GM12873 (cell line): ENCODE measurements around the gene SH2D7.

Experiments used
- TF ChIP-seq, protein P1 (sequence below): IDR thresholded peaks from 2 replicates; pipeline ENCODE4 v1.5.1; 2012; ENCODE audit warnings: low read depth, mild to moderate bottlenecking, moderate library complexity, low read length, control low read depth; ENCODE audit not compliant: insufficient read depth; ENCODE audit errors: missing control alignments

SH2D7 gene

GRCh38 chr15:78101423-78102105 lies 9.2 kb downstream of the SH2D7 start:
- TF ChIP-seq, protein P1, sequence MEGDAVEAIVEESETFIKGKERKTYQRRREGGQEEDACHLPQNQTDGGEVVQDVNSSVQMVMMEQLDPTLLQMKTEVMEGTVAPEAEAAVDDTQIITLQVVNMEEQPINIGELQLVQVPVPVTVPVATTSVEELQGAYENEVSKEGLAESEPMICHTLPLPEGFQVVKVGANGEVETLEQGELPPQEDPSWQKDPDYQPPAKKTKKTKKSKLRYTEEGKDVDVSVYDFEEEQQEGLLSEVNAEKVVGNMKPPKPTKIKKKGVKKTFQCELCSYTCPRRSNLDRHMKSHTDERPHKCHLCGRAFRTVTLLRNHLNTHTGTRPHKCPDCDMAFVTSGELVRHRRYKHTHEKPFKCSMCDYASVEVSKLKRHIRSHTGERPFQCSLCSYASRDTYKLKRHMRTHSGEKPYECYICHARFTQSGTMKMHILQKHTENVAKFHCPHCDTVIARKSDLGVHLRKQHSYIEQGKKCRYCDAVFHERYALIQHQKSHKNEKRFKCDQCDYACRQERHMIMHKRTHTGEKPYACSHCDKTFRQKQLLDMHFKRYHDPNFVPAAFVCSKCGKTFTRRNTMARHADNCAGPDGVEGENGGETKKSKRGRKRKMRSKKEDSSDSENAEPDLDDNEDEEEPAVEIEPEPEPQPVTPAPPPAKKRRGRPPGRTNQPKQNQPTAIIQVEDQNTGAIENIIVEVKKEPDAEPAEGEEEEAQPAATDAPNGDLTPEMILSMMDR, result no peak

- TF ChIP-seq, protein P1, result no peak
Observed at GRCh38 chr15:78102211-78102610, 9.8 kb downstream of the SH2D7 start.

GRCh38 chr15:78102741-78103140 lies 10.4 kb downstream of the SH2D7 start:
- TF ChIP-seq, protein P1, result no peak

- TF ChIP-seq, protein P1, result no peak
Observed at GRCh38 chr15:78103406-78104118, 11.2 kb downstream of the SH2D7 start.

DNA sequence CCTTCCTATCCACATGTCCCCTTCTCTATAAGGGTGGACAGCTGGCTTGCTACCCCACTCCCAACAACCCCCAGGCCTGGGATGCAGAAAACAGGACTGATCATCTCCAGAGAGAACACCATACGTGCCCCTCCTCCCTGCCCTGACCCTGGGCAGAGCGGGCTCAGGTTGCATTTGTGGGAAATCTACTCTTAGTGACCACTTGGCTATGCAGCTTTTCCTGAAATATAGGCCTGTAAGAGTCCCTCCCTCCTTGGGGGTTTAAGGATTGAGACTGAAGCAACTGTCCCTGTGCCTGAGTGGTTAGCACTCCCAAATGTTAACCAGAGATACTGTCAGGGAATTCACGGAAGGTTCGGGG lies 11.7 kb downstream of the SH2D7 start:
- TF ChIP-seq, protein P1, result no peak

GRCh38 chr15:78104566-78105475 lies 12.5 kb downstream of the SH2D7 start:
- TF ChIP-seq, protein P1, result no peak
